Heart right ventricle (tissue), 16 donors: ENCODE results near the gene CSRP3. TPM values are rescaled to one million over a fixed set of nuclear protein-coding genes. Genes with fewer than 3 reads are reported as not detected.
A peak's percentile ranks its signal among the peaks of the same experiment; 100 is the strongest.

Source experiments
- ATAC-seq, 8 donors: fragments of 200-7000 bp; cut with Tn5 transposase; one replicate each; pipeline ENCODE4 v1.9.1; 2020; ENCODE audit warnings: mild to moderate bottlenecking in 8 of 8, moderate library complexity in 8 of 8, moderate number of reproducible peaks in 1 of 8
- DNase-seq, 2 donors: peaks; one replicate each; pipeline ENCODE4 v3.0.0-alpha.2; 2020
- H3K27ac ChIP-seq, 10 donors: fragments of 200-600 bp; sonication (generic) in 2 of 10; one replicate each; pipeline versions ENCODE4 v1.5.0 to v1.8.0; 2020 to 2022; ENCODE audit warnings: mild to moderate bottlenecking in 3 of 10
- H3K27me3 ChIP-seq, 7 donors: fragments of 200-600 bp; one replicate each; pipeline ENCODE4 v1.8.0; 2021 to 2022; ENCODE audit warnings: mild to moderate bottlenecking in 2 of 7
- H3K36me3 ChIP-seq, 9 donors: fragments of 200-600 bp; sonication (generic) in 1 of 9; one replicate each; pipeline versions ENCODE4 v1.5.0 to v1.8.0; 2020 to 2022; ENCODE audit warnings: mild to moderate bottlenecking in 2 of 9
- H3K4me1 ChIP-seq, 9 donors: fragments of 200-600 bp; sonication (generic) in 1 of 9; one replicate each; pipeline versions ENCODE4 v1.5.0 to v1.8.0; 2020 to 2022; ENCODE audit warnings: mild to moderate bottlenecking in 4 of 9
- H3K4me3 ChIP-seq, 10 donors: fragments of 200-600 bp; sonication (generic) in 2 of 10; one replicate each; pipeline versions ENCODE4 v1.5.0 to v1.8.0; 2020 to 2022; ENCODE audit warnings: mild to moderate bottlenecking in 7 of 10, moderate library complexity in 2 of 10
- H3K9me3 ChIP-seq, 11 donors: fragments of 200-600 bp in 10 of 11; sonication (generic) in 2 of 11; one replicate each; pipeline versions ENCODE4 v1.5.0 to v1.8.0; 2013 to 2022; ENCODE audit warnings: mild to moderate bottlenecking in 2 of 11, control low read depth in 1 of 11, moderate library complexity in 1 of 11
- WGBS, 2 donors: extraction: QIAGEN DNeasy Blood & Tissue Kit; methylation state at CpG; one replicate each; pipeline ENCODE4 v1.1.7; 2013; ENCODE audit warnings: inconsistent platforms in 1 of 2; 5-methylcytosine and 5-hydroxymethylcytosine counted together
- intact Hi-C, 10 donors: fragments of 100-400 bp; cut with DNase I; formaldehyde crosslinking; loops; one replicate each; pipeline versions ENCODE4 v1.11.1 to v1.14.2; 2022
- polyA plus RNA-seq, 2 donors: library from polyadenylated mRNA; stranded (reverse); fragments of 200-250 nt; gene quantifications; one replicate each; pipeline ENCODE4 v1.2.3, GENCODE V29; 2013
- total RNA-seq, 10 donors: library from RNA; stranded (reverse); fragmentation: NEBNext Ultra II Directional in 3 of 10; extraction: Animal tissue kit (Norgen Biotek cat#: 25700) in 3 of 10; gene quantifications; one replicate each; pipeline versions ENCODE4 v1.2.1 to v1.2.4, GENCODE V29; 2021 to 2023
- TF ChIP-seq, protein P1 (sequence below), 9 donors: fragments of 200-600 bp; sonication (generic) in 2 of 9; IDR thresholded peaks; one replicate each; pipeline versions ENCODE4 v1.5.0 to v1.8.0; 2021 to 2022; ENCODE audit warnings: antibody characterized with exemption in 9 of 9, mild to moderate bottlenecking in 5 of 9, moderate library complexity in 1 of 9
- donor health status: Arrhythmogenic right ventricular cardiomyopathy.
- donor health status: ischemic (EF 13 %, LVEDD 7.1; RV severe dilation, severe dysfunction).
- donor health status: healthy with polysubstance abuse.
- donor health status: DM: no; HTN: yes; CAD: no.
- donor health status: DM: no; HTN: no; CAD: no.
- donor health status: ischemic (EF 25% LVEDD 6.9; RV normal size, moderate dysfunction).
- donor health status: ischemic (EF 25% LVEDD 5.7; RV mildly dilated, moderate dysfunction).
- donor health status: healthy.
- donor health status: DM: yes; HTN: yes; CAD: no.
- donor health status: Ischemic cardiomyopathy.
- donor health status: ischemic (EF 35%, LVEDD 5.7; RV mildly dilated, moderate dysfunction).
- donor health status: nonischemic (EF 11% LVEDD 7.7; RV severe dilation, severe dysfunction).
- donor health status: DM: yes; HTN: yes; CAD: no.
- donor health status: PGD.
- donor health status: ischemic (EF 29% LVEDD 5.4; RV normal size, mild dysfunction).
- donor health status: nonischemic (EF 23%, LVEDD 6.1; RV moderate dilation, normal function).

The CSRP3 gene
- total and polyA plus RNA-seq, 12 donors = 534 to 3,929 (median 2,209) TPM

DNA sequence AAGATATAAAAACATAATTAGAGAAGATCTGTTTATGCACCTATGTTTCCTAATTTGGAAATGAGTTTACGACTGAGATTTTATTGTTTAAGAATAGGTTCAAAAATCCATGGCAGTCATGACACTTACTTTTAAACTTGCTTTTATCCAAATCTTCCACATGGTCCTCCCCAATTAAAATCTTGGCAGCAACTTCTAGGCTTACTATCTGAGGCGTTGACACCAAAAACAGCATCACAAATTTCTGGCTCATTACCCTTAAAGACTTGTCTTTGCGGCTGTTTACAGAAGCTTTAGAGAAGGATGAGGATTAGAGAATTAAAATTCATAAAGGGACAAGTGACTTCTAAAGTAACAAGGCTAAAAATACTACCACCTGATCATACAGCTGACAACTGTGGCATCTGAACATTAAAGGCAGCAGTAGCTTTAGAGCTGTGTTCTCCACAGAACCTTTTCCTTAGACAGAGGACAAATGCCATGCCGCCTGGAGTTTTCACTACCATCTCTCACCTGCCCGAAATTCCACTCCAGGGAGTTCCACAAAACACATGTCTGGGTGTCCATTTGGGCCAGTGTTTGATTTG, 32.5 kb upstream of the CSRP3 start:
- peaks cover 0 to 4% (median 0%) of the 10 kb centered on the region in 7 donors for H3K27me3 ChIP-seq
- ATAC-seq (peak in 1 of 8 donors; percentile 37), DNase-seq (no peak)
- WGBS, 2 donors = 55 to 72% methylated on average over 5 of the region's 5 CpGs
- H3K4me3 ChIP-seq = no peak overlapping the region
- peak overlapping the region in 4 of 10 donors; percentile 35 to 56 (median 42) for H3K27ac ChIP-seq
- no peaks in the 10 kb centered on the region for H3K9me3 ChIP-seq
- TF ChIP-seq, protein P1, sequence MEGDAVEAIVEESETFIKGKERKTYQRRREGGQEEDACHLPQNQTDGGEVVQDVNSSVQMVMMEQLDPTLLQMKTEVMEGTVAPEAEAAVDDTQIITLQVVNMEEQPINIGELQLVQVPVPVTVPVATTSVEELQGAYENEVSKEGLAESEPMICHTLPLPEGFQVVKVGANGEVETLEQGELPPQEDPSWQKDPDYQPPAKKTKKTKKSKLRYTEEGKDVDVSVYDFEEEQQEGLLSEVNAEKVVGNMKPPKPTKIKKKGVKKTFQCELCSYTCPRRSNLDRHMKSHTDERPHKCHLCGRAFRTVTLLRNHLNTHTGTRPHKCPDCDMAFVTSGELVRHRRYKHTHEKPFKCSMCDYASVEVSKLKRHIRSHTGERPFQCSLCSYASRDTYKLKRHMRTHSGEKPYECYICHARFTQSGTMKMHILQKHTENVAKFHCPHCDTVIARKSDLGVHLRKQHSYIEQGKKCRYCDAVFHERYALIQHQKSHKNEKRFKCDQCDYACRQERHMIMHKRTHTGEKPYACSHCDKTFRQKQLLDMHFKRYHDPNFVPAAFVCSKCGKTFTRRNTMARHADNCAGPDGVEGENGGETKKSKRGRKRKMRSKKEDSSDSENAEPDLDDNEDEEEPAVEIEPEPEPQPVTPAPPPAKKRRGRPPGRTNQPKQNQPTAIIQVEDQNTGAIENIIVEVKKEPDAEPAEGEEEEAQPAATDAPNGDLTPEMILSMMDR (IDR thresholded peaks at IDR 0.05) = no peak
- peaks cover 0 to 40% (median 7%) of the 10 kb centered on the region in 9 donors for H3K4me1 ChIP-seq
- intact Hi-C loops = no loop called here
- peaks cover 0 to 29% (median 0%) of the 10 kb centered on the region in 9 donors for H3K36me3 ChIP-seq

DNA sequence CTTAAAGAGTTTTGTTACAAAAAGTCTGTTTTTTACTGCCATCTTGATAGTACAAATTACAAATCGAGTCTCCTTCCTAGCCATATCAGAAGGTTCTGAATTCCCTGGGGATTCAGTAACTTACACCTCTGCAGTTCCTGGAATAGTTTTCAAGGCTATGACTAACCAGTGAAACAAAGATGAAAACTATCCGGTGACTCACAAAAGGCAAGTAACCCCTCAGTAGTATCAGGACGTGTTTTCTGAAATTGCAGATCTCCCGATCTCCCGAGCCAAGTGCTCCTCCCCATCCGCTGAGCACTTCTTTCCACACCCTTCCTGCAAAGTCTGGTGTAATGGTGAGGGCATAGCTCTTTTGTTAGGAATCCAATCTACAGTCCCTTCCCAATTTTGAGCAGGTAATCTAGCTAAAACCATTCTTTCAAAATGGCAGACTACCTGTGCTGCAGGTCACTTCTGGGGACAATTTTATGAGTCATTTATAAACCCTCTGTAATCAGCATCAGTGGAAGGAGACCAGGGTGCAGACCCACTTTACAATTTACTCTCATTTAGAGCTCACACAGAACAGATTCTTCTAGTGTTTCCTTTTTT, 31.2 kb upstream of the CSRP3 start:
- ATAC-seq = peak in 6 of 8 donors; percentile 22 to 83 (median 50)
- peak overlapping the region in 1 of 10 donors; percentile 5 for H3K27ac ChIP-seq

GRCh38 chr11:19229671-19230070, 27.9 kb upstream of the CSRP3 start:
- no peaks in the 10 kb centered on the region for H3K9me3 ChIP-seq
- TF ChIP-seq, protein P1 (IDR thresholded peaks at IDR 0.05) = no peak
- H3K27ac ChIP-seq = no peak overlapping the region
- no peak overlapping the region for H3K4me3 ChIP-seq
- no peak for DNase-seq
- intact Hi-C loops = no loop called here
- peaks cover 0 to 13% (median 0%) of the 10 kb centered on the region in 9 donors for H3K36me3 ChIP-seq
- peaks cover 0 to 31% (median 10%) of the 10 kb centered on the region in 9 donors for H3K4me1 ChIP-seq
- 90 to 93% methylated on average over 5 of the region's 5 CpGs for WGBS, 2 donors
- H3K27me3 ChIP-seq = no peaks in the 10 kb centered on the region
- ATAC-seq = no peak

More for the DNA sequence above, 31.2 kb upstream of the CSRP3 start:
- TF ChIP-seq, protein P1 (IDR thresholded peaks at IDR 0.05) = no peak
- Histone ChIP-seq H3K4me1 (peaks cover 0 to 33% (median 7%) of the 10 kb centered on the region in 9 donors), H3K27me3 (no peaks in the 10 kb centered on the region), H3K9me3 (no peaks in the 10 kb centered on the region), H3K4me3 (no peak overlapping the region), H3K36me3 (peaks cover 0 to 29% (median 0%) of the 10 kb centered on the region in 9 donors)
- intact Hi-C loops = no loop called here
- WGBS, 2 donors = 37% methylated on average over 6 of the region's 6 CpGs
- no peak for DNase-seq

GRCh38 chr11:19228968-19229367, 27.2 kb upstream of the CSRP3 start:
- intact Hi-C loops = no loop called here
- H3K27me3 ChIP-seq = no peaks in the 10 kb centered on the region
- peaks cover 0 to 31% (median 7%) of the 10 kb centered on the region in 9 donors for H3K4me1 ChIP-seq
- H3K27ac ChIP-seq = no peak overlapping the region
- DNase-seq (no peak), ATAC-seq (no peak)
- H3K9me3 ChIP-seq = no peaks in the 10 kb centered on the region
- peaks cover 0 to 15% (median 0%) of the 10 kb centered on the region in 9 donors for H3K36me3 ChIP-seq
- H3K4me3 ChIP-seq = no peak overlapping the region
- WGBS, 2 donors = 83 to 87% methylated on average over 3 of the region's 3 CpGs
- TF ChIP-seq, protein P1 (IDR thresholded peaks at IDR 0.05) = no peak
